LNCAP (cell line): ENCODE data around the gene GNLY.

Experiments used
- TF ChIP-seq, protein P1 (sequence below): fragments of 450-650 bp; IDR thresholded peaks from 2 replicates; pipeline ENCODE4 v1.5.1; 2017; ENCODE audit warnings: mild to moderate bottlenecking

GNLY gene

DNA sequence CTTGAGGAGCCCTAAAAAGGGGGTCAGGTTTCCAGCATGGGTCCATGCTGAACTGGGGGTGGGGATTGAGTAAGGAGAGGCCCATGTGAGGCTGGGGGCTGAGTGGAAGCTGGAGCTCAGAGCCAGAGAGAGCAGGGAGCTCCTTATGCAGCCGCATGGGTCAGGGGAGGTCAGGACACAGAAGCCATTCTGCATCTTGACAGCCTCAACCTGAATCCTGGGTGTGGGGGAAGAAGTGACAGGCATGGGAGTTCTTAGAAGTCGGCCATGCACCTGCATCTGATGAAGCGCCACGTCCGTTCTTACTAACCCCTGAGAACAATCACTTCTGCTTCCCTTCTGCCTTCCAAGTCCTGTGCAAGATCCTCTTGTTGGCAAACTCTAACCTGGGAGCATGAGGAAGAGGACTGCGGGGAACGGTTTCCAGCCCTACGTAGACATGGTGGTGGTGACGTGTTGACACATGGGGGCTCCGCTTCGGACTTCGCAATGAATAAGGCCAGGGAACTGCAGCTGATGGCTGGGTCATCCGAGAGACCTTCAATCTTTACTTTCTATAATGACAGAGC lies 22.3 kb downstream of the GNLY start:
- TF ChIP-seq, protein P1, sequence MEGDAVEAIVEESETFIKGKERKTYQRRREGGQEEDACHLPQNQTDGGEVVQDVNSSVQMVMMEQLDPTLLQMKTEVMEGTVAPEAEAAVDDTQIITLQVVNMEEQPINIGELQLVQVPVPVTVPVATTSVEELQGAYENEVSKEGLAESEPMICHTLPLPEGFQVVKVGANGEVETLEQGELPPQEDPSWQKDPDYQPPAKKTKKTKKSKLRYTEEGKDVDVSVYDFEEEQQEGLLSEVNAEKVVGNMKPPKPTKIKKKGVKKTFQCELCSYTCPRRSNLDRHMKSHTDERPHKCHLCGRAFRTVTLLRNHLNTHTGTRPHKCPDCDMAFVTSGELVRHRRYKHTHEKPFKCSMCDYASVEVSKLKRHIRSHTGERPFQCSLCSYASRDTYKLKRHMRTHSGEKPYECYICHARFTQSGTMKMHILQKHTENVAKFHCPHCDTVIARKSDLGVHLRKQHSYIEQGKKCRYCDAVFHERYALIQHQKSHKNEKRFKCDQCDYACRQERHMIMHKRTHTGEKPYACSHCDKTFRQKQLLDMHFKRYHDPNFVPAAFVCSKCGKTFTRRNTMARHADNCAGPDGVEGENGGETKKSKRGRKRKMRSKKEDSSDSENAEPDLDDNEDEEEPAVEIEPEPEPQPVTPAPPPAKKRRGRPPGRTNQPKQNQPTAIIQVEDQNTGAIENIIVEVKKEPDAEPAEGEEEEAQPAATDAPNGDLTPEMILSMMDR, result no peak

DNA sequence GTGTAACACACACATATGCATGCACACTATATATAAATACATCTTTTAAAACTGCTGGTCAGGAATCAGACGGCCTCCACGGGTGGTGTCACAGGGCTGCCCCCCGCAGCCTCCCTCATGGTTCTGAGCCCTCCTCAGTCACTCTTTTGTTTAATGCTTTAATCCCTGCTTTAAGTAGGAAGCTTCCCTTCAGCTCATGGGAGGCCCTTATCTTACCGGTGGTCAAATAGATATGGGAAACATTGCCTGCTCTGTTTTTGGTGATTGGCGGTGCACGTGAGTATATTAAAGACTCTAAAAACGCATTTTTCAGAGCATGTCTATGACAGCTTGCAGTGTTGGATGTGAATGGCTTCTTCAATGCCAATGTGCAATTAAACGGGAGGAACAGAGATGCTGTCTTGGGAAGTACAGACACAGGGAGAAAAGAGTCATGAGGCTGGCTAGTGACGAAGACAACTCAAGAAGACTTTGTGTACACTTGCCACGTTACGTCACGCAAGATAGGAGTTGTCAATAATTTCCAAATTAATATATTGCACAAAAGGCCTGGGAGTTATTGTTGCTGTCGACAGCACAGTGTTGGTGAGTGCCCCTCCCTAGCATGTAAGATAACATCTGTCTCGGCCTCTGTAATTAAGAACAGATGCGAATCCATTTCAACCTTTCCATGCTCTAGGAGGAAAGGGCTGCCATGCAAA lies 23.3 kb downstream of the GNLY start:
- TF ChIP-seq, protein P1, result no peak

DNA sequence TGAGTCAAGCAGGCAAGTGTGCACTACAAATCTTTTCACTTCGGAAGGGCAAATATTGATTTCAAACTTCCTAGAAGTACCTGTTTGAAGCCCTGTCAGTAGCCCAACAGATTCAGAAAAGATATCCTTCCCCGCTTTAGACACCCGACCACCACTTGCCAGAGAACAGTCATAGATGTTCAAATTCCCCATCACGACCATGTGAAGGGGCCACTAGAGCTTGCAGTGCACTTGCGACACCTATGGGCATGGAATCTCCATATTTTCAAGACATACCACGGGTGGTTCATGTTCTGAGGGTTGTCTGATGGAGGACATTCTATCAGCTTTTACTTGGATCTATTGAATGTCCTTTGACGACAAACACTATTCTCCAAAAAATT lies 23.8 kb downstream of the GNLY start:
- TF ChIP-seq, protein P1, result no peak

DNA sequence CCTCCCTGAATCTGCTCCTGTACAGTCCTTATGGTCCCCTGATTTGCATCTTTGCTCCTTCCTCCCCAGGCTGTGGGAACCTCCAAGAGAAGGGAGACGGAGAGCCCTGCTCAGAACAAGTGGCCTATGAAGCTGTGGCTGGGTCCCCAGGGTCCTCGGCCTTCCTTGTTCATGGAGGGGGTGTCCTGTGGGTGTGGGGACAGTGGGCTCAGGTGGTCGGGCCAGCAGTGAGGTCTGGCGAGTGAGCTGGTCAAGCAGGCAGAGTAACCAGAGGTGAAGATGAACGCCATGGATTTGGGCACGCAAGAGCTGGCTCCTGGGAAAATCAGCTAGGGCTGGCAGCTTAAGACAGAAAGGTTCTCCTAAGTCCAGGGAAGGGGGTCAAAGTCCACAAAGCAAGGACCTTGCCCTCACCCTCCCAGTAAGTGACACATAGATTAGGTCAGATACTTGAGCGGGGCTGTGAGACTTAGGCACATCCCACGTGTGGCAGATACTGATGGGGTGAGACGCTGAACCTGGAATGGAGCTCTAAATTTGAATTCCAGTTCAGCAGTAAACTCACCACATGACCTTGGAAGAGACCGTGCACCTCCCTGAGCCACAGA lies 24.8 kb downstream of the GNLY start:
- TF ChIP-seq, protein P1, result no peak

DNA sequence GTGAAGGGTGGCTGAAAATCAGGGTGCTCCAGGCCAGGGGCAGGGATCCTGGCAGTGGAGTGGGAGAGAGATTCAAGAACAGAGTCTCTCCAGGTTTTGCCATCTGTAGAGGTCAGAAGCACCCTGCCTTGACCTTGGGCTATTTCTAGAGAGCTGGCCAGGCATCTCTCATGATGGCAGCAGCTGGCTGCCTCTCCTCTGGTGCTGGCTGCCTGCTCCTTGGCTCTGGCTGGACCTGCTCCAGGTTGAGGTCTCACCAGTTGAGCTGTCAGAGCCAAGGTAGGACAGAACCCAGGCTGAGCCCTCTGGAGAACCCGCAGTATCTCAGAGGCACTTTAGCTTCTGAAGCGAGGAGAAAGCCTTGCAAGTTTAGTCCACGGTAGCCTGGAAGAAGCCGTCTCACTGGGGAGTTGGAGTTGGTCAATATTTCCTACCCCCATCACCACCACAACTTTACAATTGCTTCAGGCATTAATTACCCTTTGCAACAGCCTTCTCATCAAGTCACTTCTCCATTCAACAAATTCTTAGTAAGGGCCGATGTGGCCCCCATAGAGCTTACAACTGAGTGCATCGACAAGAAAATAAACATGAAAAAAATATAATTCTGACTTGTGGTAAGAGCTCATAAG lies 25.6 kb downstream of the GNLY start:
- TF ChIP-seq, protein P1, result no peak

DNA sequence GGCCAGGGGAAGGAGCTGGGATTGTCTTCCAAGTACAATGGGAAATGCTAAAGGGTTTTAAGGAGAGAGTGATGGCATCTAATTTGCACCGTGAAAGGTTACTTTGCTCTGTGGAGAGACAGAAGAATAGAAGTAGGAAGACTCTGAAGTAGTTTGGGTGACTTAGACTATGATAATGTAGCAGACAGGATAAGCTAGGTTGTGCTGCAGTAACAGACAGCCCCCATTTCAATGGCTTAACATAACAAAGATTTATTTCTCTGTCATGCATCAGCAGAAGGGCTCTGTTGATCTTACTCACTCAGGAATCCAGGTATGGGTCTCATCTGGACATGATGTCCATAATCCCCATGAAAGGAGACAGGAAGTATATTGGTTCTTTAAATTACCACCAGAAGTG lies 26.4 kb downstream of the GNLY start:
- TF ChIP-seq, protein P1, result no peak

DNA sequence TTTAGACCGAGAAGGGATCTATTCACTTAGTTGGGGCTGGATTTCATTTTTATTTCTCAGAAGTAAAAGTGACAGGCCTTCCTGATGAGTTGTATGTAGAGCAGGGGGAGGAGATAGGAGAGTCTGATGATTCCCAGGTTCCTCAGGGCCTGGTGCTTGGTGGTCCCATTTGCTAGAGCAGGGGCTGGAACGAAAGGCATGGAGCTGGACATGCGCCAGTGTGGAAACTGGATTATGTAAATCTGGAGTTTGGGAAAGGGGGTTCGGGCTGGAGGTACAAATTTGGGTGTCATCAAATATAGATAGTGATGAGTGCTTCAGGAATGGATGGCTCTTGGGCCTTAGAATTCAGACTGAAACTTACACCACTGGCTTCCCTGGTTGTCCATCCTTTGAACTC lies 27.5 kb downstream of the GNLY start:
- TF ChIP-seq, protein P1, result no peak
